Hippocampal formation (tissue), 2 donors: ENCODE results near the gene BICD1.
A peak's percentile ranks its signal among the peaks of the same experiment; 100 is the strongest.

Experiments used
- DNase-seq, 2 donors: peaks; one replicate each; lab custom pipeline; 2025; lab: John Stamatoyannopoulos, UW

The BICD1 gene

DNA sequence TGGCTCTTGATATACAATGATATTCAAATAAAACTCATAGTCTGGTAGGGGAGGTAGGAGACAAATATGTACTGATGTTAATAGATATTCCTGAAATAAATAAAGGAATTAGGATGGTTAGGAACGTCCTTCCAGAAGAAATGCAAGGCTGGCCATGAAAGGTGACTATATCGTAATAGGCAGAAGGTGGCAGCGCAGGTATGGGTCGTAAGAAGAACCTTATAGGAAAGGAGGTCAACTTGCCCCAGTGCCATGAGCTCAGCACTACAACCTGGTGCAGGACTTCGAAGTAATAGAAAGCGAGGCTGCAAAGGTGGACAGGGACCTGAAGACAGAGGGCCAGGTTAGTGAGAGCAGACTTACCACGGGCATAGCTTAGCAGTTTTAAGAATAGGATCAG, 237.4 kb downstream of the BICD1 start:
- no peak for DNase-seq

GRCh38 chr12:32353540-32353939, 246.9 kb downstream of the BICD1 start:
- DNase-seq, result no peak

- DNase-seq, result no peak
Measured at GRCh38 chr12:32357601-32358249, 251.1 kb downstream of the BICD1 start.

DNA sequence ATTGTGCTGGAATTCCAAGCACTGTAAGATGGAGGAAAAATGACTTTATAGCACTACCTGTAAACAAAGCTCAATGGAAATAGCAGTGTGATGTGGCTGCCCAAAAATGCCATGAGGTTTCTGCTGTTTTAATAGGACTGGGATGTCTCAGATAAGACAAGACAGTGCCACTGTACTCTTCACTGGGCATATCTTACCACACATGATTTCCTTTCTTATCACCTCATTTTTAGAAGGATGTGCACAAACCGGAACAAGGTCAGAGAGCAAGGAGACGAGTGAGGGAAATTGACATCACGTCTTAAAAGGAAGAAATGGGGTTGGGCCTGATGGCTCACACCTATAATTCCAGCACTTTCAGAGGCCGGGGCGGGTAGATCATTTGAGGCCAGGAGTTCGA, 254.3 kb downstream of the BICD1 start:
- DNase-seq, result no peak

- DNase-seq, result no peak
Measured at GRCh38 chr12:32362892-32363291, 256.2 kb downstream of the BICD1 start.

DNA sequence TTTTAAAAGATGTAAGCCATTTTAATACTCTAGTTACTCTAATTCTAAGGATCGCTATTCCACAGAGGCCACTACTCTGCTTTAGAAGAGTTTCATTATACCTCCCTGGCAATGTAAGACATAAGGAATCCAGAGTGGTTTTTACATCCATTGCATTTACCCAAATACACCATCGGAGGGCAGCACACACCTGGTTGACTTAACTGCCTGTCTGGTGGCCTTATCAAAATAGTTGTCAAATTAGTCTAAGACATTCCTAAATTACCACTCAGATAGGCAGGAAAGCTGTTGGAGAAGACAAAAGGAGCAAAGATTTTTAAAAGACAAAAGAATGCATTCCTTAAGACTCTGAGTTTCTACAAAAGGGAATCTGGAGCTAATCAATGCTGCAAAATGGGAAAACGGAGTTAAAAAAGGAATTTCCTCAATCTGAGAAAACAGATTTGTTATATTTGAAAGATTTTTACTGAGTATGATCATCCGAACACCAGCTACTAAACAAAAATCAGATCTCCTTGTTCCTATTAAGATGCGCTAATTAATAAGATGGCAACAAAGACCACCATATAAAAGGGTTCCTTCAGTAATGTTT, 258.9 kb downstream of the BICD1 start:
- peak; percentile 29 to 71 for DNase-seq

- DNase-seq, result no peak
Measured at GRCh38 chr12:32366714-32367113, 260.1 kb downstream of the BICD1 start.

GRCh38 chr12:32367381-32367780, 260.7 kb downstream of the BICD1 start:
- DNase-seq, result no peak

- no peak for DNase-seq
Measured at GRCh38 chr12:32369202-32369601, 262.6 kb downstream of the BICD1 start.

DNA sequence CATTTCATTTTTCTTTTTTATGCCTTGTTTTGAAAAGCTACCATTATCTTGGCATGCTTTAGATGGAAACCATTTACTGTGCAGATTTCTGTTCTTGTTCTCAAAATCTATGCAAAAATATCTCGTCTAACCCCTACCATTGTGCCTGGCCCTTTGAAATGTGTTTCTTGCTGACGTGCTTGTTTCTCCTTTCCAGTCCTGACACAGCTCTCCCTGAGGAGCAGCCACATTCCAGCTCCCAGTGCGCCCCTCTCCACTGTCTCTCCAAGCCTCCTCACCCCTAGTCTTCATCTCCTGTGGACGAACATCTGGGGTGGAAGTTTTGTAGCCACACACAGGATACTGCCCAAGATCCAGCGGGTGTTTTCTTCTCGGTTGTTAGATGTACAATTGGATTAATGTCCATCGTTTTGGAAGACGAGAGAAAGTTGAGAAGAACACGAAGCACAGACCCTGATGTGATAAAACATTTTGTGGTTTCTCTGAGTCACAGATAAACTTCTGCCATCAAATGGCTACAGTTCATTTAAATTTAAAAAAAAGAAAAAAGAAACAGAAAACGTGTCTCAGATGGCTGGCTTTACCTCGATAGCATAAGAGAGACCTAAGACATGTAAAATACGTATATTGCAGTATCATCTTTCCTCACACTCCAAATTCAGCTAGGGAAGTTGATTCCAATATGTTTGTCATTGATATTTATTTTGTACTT, 270.9 kb downstream of the BICD1 start:
- DNase-seq, result no peak

GRCh38 chr12:32379213-32379612, 272.6 kb downstream of the BICD1 start:
- no peak for DNase-seq

GRCh38 chr12:32379667-32380066, 273.0 kb downstream of the BICD1 start:
- no peak for DNase-seq

DNA sequence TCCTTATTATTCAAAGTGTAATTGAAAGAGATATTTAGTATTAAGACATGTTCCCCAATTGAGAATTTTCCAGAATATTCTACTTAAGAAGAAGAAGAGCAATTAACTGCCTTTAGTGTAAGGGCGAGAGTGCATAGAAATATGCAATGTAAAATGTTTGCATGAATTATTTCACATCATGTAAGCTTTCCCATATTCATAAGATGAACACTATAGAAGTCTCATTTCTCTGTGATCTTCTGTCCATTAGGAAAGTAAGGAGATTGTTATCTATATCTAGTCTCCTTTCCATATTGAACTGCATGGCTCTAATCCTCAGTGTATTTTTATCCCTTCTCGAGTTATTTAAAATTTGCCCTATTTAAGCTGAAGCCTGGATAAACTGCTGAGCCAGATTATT, 275.6 kb downstream of the BICD1 start:
- no peak for DNase-seq

GRCh38 chr12:32390572-32391219, 284.0 kb downstream of the BICD1 start:
- DNase-seq, result no peak

- no peak for DNase-seq
Measured at GRCh38 chr12:32395026-32395425, 288.4 kb downstream of the BICD1 start.

GRCh38 chr12:32397696-32398095, 291.0 kb downstream of the BICD1 start:
- DNase-seq, result no peak

DNA sequence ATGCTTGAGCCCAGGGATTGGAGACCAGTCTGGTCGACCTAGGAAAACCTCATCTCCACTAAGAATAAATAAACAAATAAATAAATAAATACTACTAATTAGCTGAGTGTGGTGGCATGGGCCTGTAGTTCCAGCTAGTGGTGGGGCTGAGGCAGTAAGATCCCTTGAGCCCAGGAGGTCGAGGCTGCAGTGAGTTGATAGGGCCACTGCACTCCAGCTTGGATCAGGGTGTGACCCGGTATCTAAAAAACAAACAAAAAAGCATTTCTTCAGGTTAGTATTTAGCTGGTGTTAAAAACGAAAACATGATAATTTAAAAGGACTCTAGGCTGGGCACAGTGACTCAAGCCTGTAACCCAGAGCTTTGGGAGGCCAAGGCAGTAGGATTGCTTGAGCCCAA, 291.5 kb downstream of the BICD1 start:
- DNase-seq, result no peak

- DNase-seq, result no peak
Measured at GRCh38 chr12:32398816-32399369, 292.2 kb downstream of the BICD1 start.

DNA sequence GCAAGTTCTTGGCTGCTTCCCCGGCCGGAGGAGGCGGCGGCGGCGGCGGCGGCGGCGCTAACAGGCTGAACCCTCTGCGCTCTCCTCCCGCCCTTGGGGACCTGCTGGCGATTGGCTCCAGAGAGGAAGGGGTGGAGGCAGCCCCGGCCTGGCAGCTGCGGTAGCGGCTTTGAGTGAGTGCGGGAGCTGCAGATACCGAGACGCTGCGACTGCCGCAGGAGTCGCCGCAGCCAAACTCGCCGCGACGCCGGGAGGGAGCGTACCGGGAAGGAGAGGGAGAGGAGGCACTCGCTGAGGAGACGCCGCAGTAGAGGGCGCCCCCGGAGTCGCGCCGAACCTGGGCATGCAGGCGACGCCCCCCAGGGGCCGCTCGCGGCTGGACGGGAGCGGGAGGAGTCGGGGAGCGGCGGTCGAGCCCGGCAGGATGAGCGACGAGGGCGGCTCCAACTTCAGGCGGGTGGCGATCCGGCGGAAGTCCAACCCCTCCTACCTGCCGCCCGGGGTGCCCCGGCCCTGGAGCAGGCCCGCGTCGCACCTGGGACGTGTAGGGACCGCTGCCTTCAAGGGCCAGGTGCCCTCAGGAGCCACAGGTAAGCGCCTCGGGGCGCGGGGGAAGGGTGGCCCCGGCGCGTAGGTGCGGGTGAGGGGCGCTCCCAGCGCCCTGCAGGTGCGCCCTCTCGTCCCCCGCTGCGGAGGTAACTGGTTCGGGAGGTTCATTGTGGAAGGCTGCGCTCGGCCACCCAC, 292.9 kb downstream of the BICD1 start, which contains the start of gene FGD4:
FGD4 (plus strand) TSS at position 189 of the 744 bp plus-strand sequence.
- DNase-seq, result peak; percentile 57 to 70

- no peak for DNase-seq
Measured at GRCh38 chr12:32400114-32400672, 293.5 kb downstream of the BICD1 start.

DNA sequence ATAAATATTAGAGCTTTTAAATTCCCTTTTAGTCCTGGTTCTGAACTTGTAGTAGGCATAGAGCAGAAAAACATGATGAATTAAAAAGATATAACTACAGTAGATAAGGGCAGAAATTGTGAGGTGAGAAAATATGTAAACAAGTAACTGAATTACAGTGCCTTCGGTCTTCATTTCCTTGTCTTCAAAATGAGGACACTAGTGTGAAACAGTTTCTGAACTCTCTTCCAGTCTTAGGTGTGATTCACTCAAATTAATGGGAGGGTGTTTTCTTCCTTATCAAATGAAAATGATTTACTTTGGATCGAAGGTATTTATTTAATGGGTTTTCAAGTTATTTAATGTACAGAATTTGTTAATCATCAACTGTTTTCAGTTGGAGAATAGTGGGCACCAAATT, 294.2 kb downstream of the BICD1 start:
- DNase-seq, result no peak
